GM12878 (cell line): ENCODE data around the gene IPPK. TPM values are rescaled to one million over a fixed set of nuclear protein-coding genes. Genes with fewer than 3 reads are reported as not detected.

Experiments used
- ATAC-seq: fragments of 200-7000 bp; cut with Tn5 transposase; 3 replicates; pipeline ENCODE4 v1.9.1; 2020; ENCODE audit warnings: mild to moderate bottlenecking, moderate library complexity
- BruUV-seq: library from RNA; stranded (reverse); fragments of 400-500 nt; replicated peaks from 2 replicates; lab custom pipeline; 2021; lab: Mats Ljungman, UMichigan
- CTCF ChIA-PET: fragments of 300-600 bp; sonication (Branson Sonifier 250); formaldehyde crosslinking; extraction: SDS; loops from one replicate; lab custom pipeline; 2021; ENCODE audit warnings: inconsistent platforms; lab: Yijun Ruan, JAX
- POLR2A ChIA-PET: fragments of 350-600 bp; formaldehyde crosslinking; extraction: SDS; loops from one replicate; lab custom pipeline; 2021; ENCODE audit warnings: inconsistent platforms; lab: Charles Lee
- RAD21 ChIA-PET: fragments of 300-600 bp; sonication (Branson Sonifier 250); formaldehyde crosslinking; loops from one replicate; lab custom pipeline; 2023; ENCODE audit warnings: antibody characterized with exemption; ENCODE audit not compliant: unreplicated experiment; lab: Charles Lee
- SMC1A ChIA-PET: fragments of 300-600 bp; sonication (Branson Sonifier 250); formaldehyde crosslinking; loops from one replicate; lab custom pipeline; 2023; ENCODE audit not compliant: unreplicated experiment, uncharacterized antibody; lab: Charles Lee
- DNase-seq: peaks from one replicate; pipeline ENCODE4 v3.0.0-alpha.2; 2011; ENCODE audit warnings: low read depth, low spot score
- FAIRE-seq: peaks from 3 replicates; lab custom pipeline; 2011; peaks lifted over from hg19 to GRCh38; lab: Jason Lieb, UNC
- H2AFZ ChIP-seq: 2 replicates; pipeline ENCODE4 v1.6.0; 2011; ENCODE audit warnings: low read depth, low read length, control low read depth; ENCODE audit not compliant: control insufficient read depth
- H3K27ac ChIP-seq: 2 replicates; pipeline ENCODE4 v1.5.1; 2011; ENCODE audit warnings: control low read depth; ENCODE audit not compliant: control insufficient read depth, insufficient read depth
- H3K27me3 ChIP-seq, 2 experiments: replicated peaks in 1 of 2; 2 replicates each; pipeline versions ENCODE4 v1.6.0 to v1.6.1; 2011; ENCODE audit warnings: low read length in 1 of 2; ENCODE audit not compliant: control insufficient read depth in 2 of 2, insufficient read depth in 2 of 2
- H3K36me3 ChIP-seq, 2 experiments: 2 replicates each; pipeline ENCODE4 v1.5.1; 2011; ENCODE audit warnings: low read length in 1 of 2; ENCODE audit not compliant: control insufficient read depth in 2 of 2, insufficient read depth in 2 of 2
- H3K4me1 ChIP-seq: 2 replicates; pipeline ENCODE4 v1.6.1; 2011; ENCODE audit warnings: mild to moderate bottlenecking, low read length, moderate library complexity, mixed read lengths; ENCODE audit not compliant: control insufficient read depth, insufficient read depth
- H3K4me2 ChIP-seq: 2 replicates; pipeline ENCODE4 v1.6.0; 2011; ENCODE audit warnings: control low read depth; ENCODE audit not compliant: control insufficient read depth, insufficient read depth
- H3K4me3 ChIP-seq: fragments of 200-600 bp; sonication (generic); 2 replicates; pipeline ENCODE4 v1.5.1; 2016
- H3K79me2 ChIP-seq: 2 replicates; pipeline ENCODE4 v1.6.0; 2011; ENCODE audit warnings: low read length; ENCODE audit not compliant: control insufficient read depth, insufficient read depth
- H3K9ac ChIP-seq: 2 replicates; pipeline ENCODE4 v1.8.0; 2011; ENCODE audit warnings: low read length, control low read depth, mixed read lengths; ENCODE audit not compliant: control insufficient read depth, insufficient read depth
- H3K9me3 ChIP-seq: replicated peaks from 3 replicates; pipeline ENCODE4 v1.5.1; 2011; ENCODE audit warnings: mild to moderate bottlenecking, low read length; ENCODE audit not compliant: control insufficient read depth, insufficient read depth
- H4K20me1 ChIP-seq: 2 replicates; pipeline ENCODE4 v1.6.0; 2011; ENCODE audit not compliant: control insufficient read depth, insufficient read depth
- BACH1 ChIP-seq: fragments of 450-650 bp; IDR thresholded peaks from 2 replicates; pipeline ENCODE4 v1.6.1; 2017; ENCODE audit warnings: mild to moderate bottlenecking, borderline replicate concordance
- CBX3 ChIP-seq: fragments of 200-600 bp; sonication (generic); IDR thresholded peaks from 2 replicates; pipeline ENCODE4 v1.6.1; 2016; ENCODE audit warnings: low read depth, borderline replicate concordance
- EED ChIP-seq: sonication (generic); IDR thresholded peaks from 2 replicates; pipeline ENCODE4 v1.6.1; 2016; ENCODE audit warnings: antibody characterized with exemption, low read depth
- FOS ChIP-seq: IDR thresholded peaks from 3 replicates; pipeline ENCODE4 v1.6.1; 2011; ENCODE audit warnings: borderline replicate concordance; ENCODE audit not compliant: insufficient read length; ENCODE audit errors: extremely low read depth
- IKZF1 ChIP-seq: fragments of 450-650 bp; conservative IDR thresholded peaks from 2 replicates; pipeline ENCODE4 v1.6.1; 2017; ENCODE audit warnings: antibody characterized with exemption, mild to moderate bottlenecking
- MEF2A ChIP-seq: IDR thresholded peaks from 2 replicates; pipeline ENCODE4 v1.6.1; 2011; ENCODE audit warnings: low read depth, mild to moderate bottlenecking, low read length, moderate library complexity; ENCODE audit not compliant: insufficient read depth
- NFYA ChIP-seq: IDR thresholded peaks from 2 replicates; pipeline ENCODE4 v1.6.1; 2011; ENCODE audit warnings: low read depth, mild to moderate bottlenecking, low read length, improper control_type of control experiment, borderline replicate concordance
- NR2F1 ChIP-seq: fragments of 450-650 bp; conservative IDR thresholded peaks from 2 replicates; pipeline ENCODE4 v1.6.1; 2017; ENCODE audit warnings: mild to moderate bottlenecking
- PAX8 ChIP-seq: fragments of 450-650 bp; IDR thresholded peaks from 2 replicates; pipeline ENCODE4 v1.6.1; 2017; ENCODE audit warnings: mild to moderate bottlenecking, moderate library complexity
- SMAD1 ChIP-seq: fragments of 450-650 bp; IDR thresholded peaks from 2 replicates; pipeline ENCODE4 v1.6.1; 2018; ENCODE audit warnings: mild to moderate bottlenecking, low read depth; ENCODE audit not compliant: partially characterized antibody
- SUZ12 ChIP-seq: fragments of 200-600 bp; sonication (generic); IDR thresholded peaks from one replicate; pipeline ENCODE4 v1.6.1; 2018; ENCODE audit warnings: antibody characterized with exemption, mild to moderate bottlenecking; ENCODE audit not compliant: unreplicated experiment
- ZZZ3 ChIP-seq: IDR thresholded peaks from 2 replicates; pipeline ENCODE4 v1.6.1; 2011; ENCODE audit warnings: low read depth; ENCODE audit not compliant: control insufficient read depth, insufficient read length
- WGBS: methylation state at CpG from one replicate; pipeline ENCODE4 v1.1.6; 2016; ENCODE audit warnings: low lambda C conversion rate; ENCODE audit not compliant: insufficient replicate concordance, insufficient coverage; ENCODE audit errors: missing lambda C conversion rate; 5-methylcytosine and 5-hydroxymethylcytosine counted together
- in situ Hi-C: fragments of 300-500 bp; cut with MboI; formaldehyde crosslinking; loops from 9 replicates; pipeline ENCODE4 v1.14.3; 2018; ENCODE audit warnings: mixed read lengths
- intact Hi-C: fragments of 100-400 bp; cut with micrococcal nuclease; formaldehyde crosslinking; loops from one replicate; pipeline ENCODE4 v1.14.2; 2022; ENCODE audit not compliant: unreplicated experiment
- polyA plus RNA-seq, 11 experiments: library from polyadenylated mRNA; depleted of rRNA in 4 of 11; unstranded in 6 of 11; stranded (reverse) in 5 of 11; fragments of >200 nt; fragmentation: Nextera tagmentation in 4 of 11; fragmentation: Illumina TruSeq in 1 of 11; extraction: Ambion mirVana in 4 of 11; extraction: Trizol in 1 of 11; gene quantifications; 1 replicate in 1 of 11; 2 replicates in 10 of 11; pipeline versions ENCODE4 v1.2.1 to v1.2.3, GENCODE V29; 2011 to 2016; ENCODE audit warnings: inconsistent platforms in 2 of 11, missing spikeins in 2 of 11, low read depth in 1 of 11
- total RNA-seq, 4 experiments: library from RNA; depleted of rRNA in 3 of 4; stranded (reverse); fragments of >200 nt in 3 of 4; fragmentation: Illumina TruSeq in 1 of 4; extraction: Trizol in 1 of 4; gene quantifications; 2 replicates each; pipeline versions ENCODE4 v1.2.1 to v1.2.3, GENCODE V29; 2013 to 2021
- TF ChIP-seq, protein P1 (sequence below): fragments of 450-650 bp; IDR thresholded peaks from 2 replicates; pipeline ENCODE4 v1.6.1; 2016; ENCODE audit warnings: mild to moderate bottlenecking
- TF ChIP-seq, protein P2 (sequence below): IDR thresholded peaks from 2 replicates; pipeline ENCODE4 v1.6.1; 2012; ENCODE audit warnings: low read depth, low read length, improper control_type of control experiment
- TF ChIP-seq, protein P3 (sequence below), 3 experiments: IDR thresholded peaks in 2 of 3; conservative IDR thresholded peaks in 1 of 3; 2 replicates each; pipeline ENCODE4 v1.5.1; 2011; ENCODE audit warnings: low read depth in 3 of 3, low read length in 3 of 3, mild to moderate bottlenecking in 3 of 3, control low read depth in 2 of 3, moderate library complexity in 2 of 3, inconsistent platforms in 1 of 3, mixed read lengths in 1 of 3; ENCODE audit not compliant: control insufficient read depth in 2 of 3, insufficient read depth in 1 of 3; ENCODE audit errors: extremely low read depth in 1 of 3

Gene IPPK
- total and polyA plus RNA-seq, 10 of the 15 experiments (the other 5 are each of a cell fraction or from before 2014, with no cell fraction given): 2.1 to 22.1 (median 11.4) TPM

DNA sequence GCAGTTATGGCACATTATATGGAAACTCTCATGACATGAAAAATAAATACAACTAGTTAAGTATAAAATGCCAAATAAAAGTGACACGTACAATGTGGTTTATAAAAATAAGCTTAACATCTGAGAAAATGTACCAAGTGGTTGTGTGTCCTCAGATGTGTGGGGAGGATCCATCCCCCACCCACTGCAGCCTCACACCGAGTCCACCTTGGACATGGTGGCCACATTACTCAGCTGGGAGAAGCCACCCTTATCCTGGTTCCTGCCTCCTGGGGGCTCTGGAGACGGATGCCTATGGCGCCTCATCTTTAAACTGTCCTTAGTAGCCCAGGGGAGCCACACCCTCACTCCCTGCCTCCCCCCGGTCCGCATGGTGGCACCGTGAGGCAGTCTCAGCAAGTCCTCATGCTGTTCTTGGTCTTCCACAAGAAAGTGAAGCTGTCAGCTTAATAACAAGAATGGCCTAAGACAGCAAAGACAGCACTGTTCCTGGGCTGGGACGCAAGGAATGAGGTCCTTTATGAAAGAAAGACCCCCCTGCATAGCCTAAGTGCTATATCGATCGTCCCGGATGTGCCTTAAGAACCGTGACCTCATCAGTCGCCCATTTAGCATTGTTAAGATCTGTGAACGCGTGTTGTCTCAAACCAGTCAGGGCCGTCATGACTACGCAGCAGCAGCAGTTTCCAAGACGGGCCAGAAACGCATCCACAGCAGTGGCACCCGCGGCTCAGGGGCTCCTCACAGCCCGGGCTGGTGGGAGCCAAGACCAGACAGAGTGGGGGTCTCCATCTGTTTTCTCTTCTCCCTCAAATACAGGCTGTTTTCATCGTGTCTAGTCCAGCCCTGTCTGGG lies 56.4 kb downstream of the IPPK start:
- ChIA-PET POLR2A (no interaction called here), CTCF (interaction anchor here (0.6 kb wide), 1 partner anchor 15 kb away, joined by 6 read pairs; no protein-coding TSS in a partner anchor), RAD21 (no interaction called here), SMC1A (no interaction called here)
- FAIRE-seq (no peak), DNase-seq (no peak), ATAC-seq (no peak)
- Histone ChIP-seq H3K4me2 (no peak overlapping the region), H3K36me3 (peaks cover 11 to 24% of the 10 kb centered on the region in 2 experiments), H4K20me1 (no peaks in the 10 kb centered on the region), H3K27ac (no peak overlapping the region), H3K4me1 (no peaks in the 10 kb centered on the region), H2AFZ (no peak overlapping the region), H3K9me3 (no peaks in the 10 kb centered on the region), H3K4me3 (no peak overlapping the region), H3K79me2 (no peaks in the 10 kb centered on the region), H3K27me3 (no peaks in the 10 kb centered on the region), H3K9ac (no peak overlapping the region)
- intact Hi-C loops: no loop called here
- no TSS peak for BruUV-seq
- no peak for TF ChIP-seq CBX3
- no peak for TF ChIP-seq SUZ12
- TF ChIP-seq FOS: no peak
- TF ChIP-seq EED: no peak
- TF ChIP-seq MEF2A: no peak
- no peak for TF ChIP-seq ZZZ3
- TF ChIP-seq BACH1: no peak
- TF ChIP-seq, protein P1, sequence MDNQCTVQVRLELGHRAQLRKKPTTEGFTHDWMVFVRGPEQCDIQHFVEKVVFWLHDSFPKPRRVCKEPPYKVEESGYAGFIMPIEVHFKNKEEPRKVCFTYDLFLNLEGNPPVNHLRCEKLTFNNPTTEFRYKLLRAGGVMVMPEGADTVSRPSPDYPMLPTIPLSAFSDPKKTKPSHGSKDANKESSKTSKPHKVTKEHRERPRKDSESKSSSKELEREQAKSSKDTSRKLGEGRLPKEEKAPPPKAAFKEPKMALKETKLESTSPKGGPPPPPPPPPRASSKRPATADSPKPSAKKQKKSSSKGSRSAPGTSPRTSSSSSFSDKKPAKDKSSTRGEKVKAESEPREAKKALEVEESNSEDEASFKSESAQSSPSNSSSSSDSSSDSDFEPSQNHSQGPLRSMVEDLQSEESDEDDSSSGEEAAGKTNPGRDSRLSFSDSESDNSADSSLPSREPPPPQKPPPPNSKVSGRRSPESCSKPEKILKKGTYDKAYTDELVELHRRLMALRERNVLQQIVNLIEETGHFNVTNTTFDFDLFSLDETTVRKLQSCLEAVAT: no peak
- TF ChIP-seq PAX8: no peak
- no peak for TF ChIP-seq SMAD1
- TF ChIP-seq NR2F1: no peak
- TF ChIP-seq, protein P2, sequence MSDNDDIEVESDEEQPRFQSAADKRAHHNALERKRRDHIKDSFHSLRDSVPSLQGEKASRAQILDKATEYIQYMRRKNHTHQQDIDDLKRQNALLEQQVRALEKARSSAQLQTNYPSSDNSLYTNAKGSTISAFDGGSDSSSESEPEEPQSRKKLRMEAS: no peak
- TF ChIP-seq, protein P3, sequence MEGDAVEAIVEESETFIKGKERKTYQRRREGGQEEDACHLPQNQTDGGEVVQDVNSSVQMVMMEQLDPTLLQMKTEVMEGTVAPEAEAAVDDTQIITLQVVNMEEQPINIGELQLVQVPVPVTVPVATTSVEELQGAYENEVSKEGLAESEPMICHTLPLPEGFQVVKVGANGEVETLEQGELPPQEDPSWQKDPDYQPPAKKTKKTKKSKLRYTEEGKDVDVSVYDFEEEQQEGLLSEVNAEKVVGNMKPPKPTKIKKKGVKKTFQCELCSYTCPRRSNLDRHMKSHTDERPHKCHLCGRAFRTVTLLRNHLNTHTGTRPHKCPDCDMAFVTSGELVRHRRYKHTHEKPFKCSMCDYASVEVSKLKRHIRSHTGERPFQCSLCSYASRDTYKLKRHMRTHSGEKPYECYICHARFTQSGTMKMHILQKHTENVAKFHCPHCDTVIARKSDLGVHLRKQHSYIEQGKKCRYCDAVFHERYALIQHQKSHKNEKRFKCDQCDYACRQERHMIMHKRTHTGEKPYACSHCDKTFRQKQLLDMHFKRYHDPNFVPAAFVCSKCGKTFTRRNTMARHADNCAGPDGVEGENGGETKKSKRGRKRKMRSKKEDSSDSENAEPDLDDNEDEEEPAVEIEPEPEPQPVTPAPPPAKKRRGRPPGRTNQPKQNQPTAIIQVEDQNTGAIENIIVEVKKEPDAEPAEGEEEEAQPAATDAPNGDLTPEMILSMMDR (IDR thresholded peaks at IDR 0.05 in 2 of 3, conservative IDR thresholded peaks at IDR 0.05 in 1 of 3; ENCODE audit: control insufficient read depth in 2 of 3, extremely low read depth in 1 of 3, insufficient read depth in 1 of 3, low read depth in 3 of 3, low read length in 3 of 3): no peak
- no peak for TF ChIP-seq IKZF1
- no peak for TF ChIP-seq NFYA
- WGBS: 96% methylated on average over 23 of the region's 23 CpGs
- in situ Hi-C loops: no loop called here
